Measurements from ENCODE around the gene KRT32. TPM values are rescaled to one million over a fixed set of nuclear protein-coding genes. Genes with fewer than 3 reads are reported as not detected.
A peak's percentile ranks its signal among the peaks of the same experiment; 100 is the strongest.

Gene KRT32
- total RNA-seq, 1 experiment from 2014 or later: not detected

- Histone ChIP-seq H3K27me3 (ENCODE audit: low read length) (no peaks in the 10 kb centered on the region), H4K20me1 (ENCODE audit: insufficient read depth, low read depth, low read length) (no peaks in the 10 kb centered on the region), H3K4me1 (ENCODE audit: low read length) (no peaks in the 10 kb centered on the region), H3K79me2 (ENCODE audit: low read length) (no peaks in the 10 kb centered on the region), H3K4me2 (ENCODE audit: low read depth, low read length, poor library complexity, severe bottlenecking) (no peak overlapping the region), H3K9me3 (ENCODE audit: low read length) (no peaks in the 10 kb centered on the region), H2AFZ (ENCODE audit: low read length) (no peak overlapping the region), H3K36me3 (ENCODE audit: insufficient read depth, low read length) (no peaks in the 10 kb centered on the region), H3K4me3 (ENCODE audit: low read length) (no peak overlapping the region), H3K9ac (ENCODE audit: low read length) (no peak overlapping the region), H3K9me2 (replicated peaks; ENCODE audit: insufficient read depth, low read length) (no peaks in the 10 kb centered on the region), H3K27ac (ENCODE audit: low read length) (no peak overlapping the region)
- peak; percentile 77 for DNase-seq
Measured at GRCh38 chr17:41486809-41487530, 19.8 kb upstream of the KRT32 start.

- DNase-seq: no peak
- no peaks in the 10 kb centered on the region for H3K9me2 ChIP-seq (replicated peaks; ENCODE audit: insufficient read depth, low read length)
- no peaks in the 10 kb centered on the region for H3K4me1 ChIP-seq (ENCODE audit: low read length)
- no peak overlapping the region for H3K27ac ChIP-seq (ENCODE audit: low read length)
- no peaks in the 10 kb centered on the region for H3K36me3 ChIP-seq (ENCODE audit: insufficient read depth, low read length)
- H3K79me2 ChIP-seq (ENCODE audit: low read length): no peaks in the 10 kb centered on the region
- H2AFZ ChIP-seq (ENCODE audit: low read length): no peak overlapping the region
- H3K4me3 ChIP-seq (ENCODE audit: low read length): no peak overlapping the region
- no peak overlapping the region for H3K4me2 ChIP-seq (ENCODE audit: low read depth, low read length, poor library complexity, severe bottlenecking)
- H3K27me3 ChIP-seq (ENCODE audit: low read length): no peaks in the 10 kb centered on the region
- no peaks in the 10 kb centered on the region for H3K9me3 ChIP-seq (ENCODE audit: low read length)
- no peak overlapping the region for H3K9ac ChIP-seq (ENCODE audit: low read length)
- H4K20me1 ChIP-seq (ENCODE audit: insufficient read depth, low read depth, low read length): no peaks in the 10 kb centered on the region
Measured at GRCh38 chr17:41486316-41486715, 19.1 kb upstream of the KRT32 start.

GRCh38 chr17:41484920-41485904 is 18.0 kb upstream of the KRT32 start:
- Histone ChIP-seq H3K27ac (ENCODE audit: low read length) (no peak overlapping the region), H3K36me3 (ENCODE audit: insufficient read depth, low read length) (no peaks in the 10 kb centered on the region), H2AFZ (ENCODE audit: low read length) (no peak overlapping the region), H3K27me3 (ENCODE audit: low read length) (no peaks in the 10 kb centered on the region), H3K9ac (ENCODE audit: low read length) (no peak overlapping the region), H3K4me2 (ENCODE audit: low read depth, low read length, poor library complexity, severe bottlenecking) (no peak overlapping the region), H3K9me2 (replicated peaks; ENCODE audit: insufficient read depth, low read length) (no peaks in the 10 kb centered on the region), H3K79me2 (ENCODE audit: low read length) (no peaks in the 10 kb centered on the region), H3K4me1 (ENCODE audit: low read length) (no peaks in the 10 kb centered on the region), H3K9me3 (ENCODE audit: low read length) (no peaks in the 10 kb centered on the region), H4K20me1 (ENCODE audit: insufficient read depth, low read depth, low read length) (no peaks in the 10 kb centered on the region), H3K4me3 (ENCODE audit: low read length) (no peak overlapping the region)
- no peak for DNase-seq

GRCh38 chr17:41483991-41484826 is 17.0 kb upstream of the KRT32 start:
- Histone ChIP-seq H3K27me3 (ENCODE audit: low read length) (no peaks in the 10 kb centered on the region), H3K79me2 (ENCODE audit: low read length) (no peaks in the 10 kb centered on the region), H4K20me1 (ENCODE audit: insufficient read depth, low read depth, low read length) (no peaks in the 10 kb centered on the region), H3K4me2 (ENCODE audit: low read depth, low read length, poor library complexity, severe bottlenecking) (no peak overlapping the region), H3K4me1 (ENCODE audit: low read length) (no peaks in the 10 kb centered on the region), H3K36me3 (ENCODE audit: insufficient read depth, low read length) (no peaks in the 10 kb centered on the region), H3K9ac (ENCODE audit: low read length) (no peak overlapping the region), H3K9me3 (ENCODE audit: low read length) (no peaks in the 10 kb centered on the region), H3K4me3 (ENCODE audit: low read length) (no peak overlapping the region), H3K9me2 (replicated peaks; ENCODE audit: insufficient read depth, low read length) (no peaks in the 10 kb centered on the region), H3K27ac (ENCODE audit: low read length) (no peak overlapping the region), H2AFZ (ENCODE audit: low read length) (no peak overlapping the region)
- no peak for DNase-seq

- no peak for DNase-seq
- H3K9me2 ChIP-seq (replicated peaks; ENCODE audit: insufficient read depth, low read length): no peaks in the 10 kb centered on the region
- no peaks in the 10 kb centered on the region for H4K20me1 ChIP-seq (ENCODE audit: insufficient read depth, low read depth, low read length)
- no peak overlapping the region for H3K4me2 ChIP-seq (ENCODE audit: low read depth, low read length, poor library complexity, severe bottlenecking)
- no peaks in the 10 kb centered on the region for H3K27me3 ChIP-seq (ENCODE audit: low read length)
- no peak overlapping the region for H3K4me3 ChIP-seq (ENCODE audit: low read length)
- no peak overlapping the region for H2AFZ ChIP-seq (ENCODE audit: low read length)
- no peaks in the 10 kb centered on the region for H3K79me2 ChIP-seq (ENCODE audit: low read length)
- H3K9ac ChIP-seq (ENCODE audit: low read length): no peak overlapping the region
- H3K4me1 ChIP-seq (ENCODE audit: low read length): no peaks in the 10 kb centered on the region
- H3K27ac ChIP-seq (ENCODE audit: low read length): no peak overlapping the region
- H3K36me3 ChIP-seq (ENCODE audit: insufficient read depth, low read length): no peaks in the 10 kb centered on the region
- no peaks in the 10 kb centered on the region for H3K9me3 ChIP-seq (ENCODE audit: low read length)
Measured at GRCh38 chr17:41483531-41483930, 16.3 kb upstream of the KRT32 start.

GRCh38 chr17:41481036-41481435 is 13.8 kb upstream of the KRT32 start, which contains the start of gene KRT35:
Gene KRT35, minus strand, starts transcription at chr17:41481151. Its CDS starts 54 bp downstream, at chr17:41481097.
- no peaks in the 10 kb centered on the region for H3K4me1 ChIP-seq (ENCODE audit: low read length)
- H3K9me2 ChIP-seq (replicated peaks; ENCODE audit: insufficient read depth, low read length): no peaks in the 10 kb centered on the region
- H3K9ac ChIP-seq (ENCODE audit: low read length): no peak within 1 kb of the TSS
- DNase-seq: no peak
- H3K9me3 ChIP-seq (ENCODE audit: low read length): no peaks in the 10 kb centered on the region
- H3K27me3 ChIP-seq (ENCODE audit: low read length): no peaks in the 10 kb centered on the region
- H3K4me3 ChIP-seq (ENCODE audit: low read length): no peak within 1 kb of the TSS
- no peak within 1 kb of the TSS for H2AFZ ChIP-seq (ENCODE audit: low read length)
- H3K36me3 ChIP-seq (ENCODE audit: insufficient read depth, low read length): no peaks in the 10 kb centered on the region
- no peaks in the 10 kb centered on the region for H4K20me1 ChIP-seq (ENCODE audit: insufficient read depth, low read depth, low read length)
- H3K79me2 ChIP-seq (ENCODE audit: low read length): no peaks in the 10 kb centered on the region
- H3K27ac ChIP-seq (ENCODE audit: low read length): no peak within 1 kb of the TSS
- H3K4me2 ChIP-seq (ENCODE audit: low read depth, low read length, poor library complexity, severe bottlenecking): no peak within 1 kb of the TSS

- no peak overlapping the region for H2AFZ ChIP-seq (ENCODE audit: low read length)
- H3K4me1 ChIP-seq (ENCODE audit: low read length): no peaks in the 10 kb centered on the region
- no peak overlapping the region for H3K27ac ChIP-seq (ENCODE audit: low read length)
- no peaks in the 10 kb centered on the region for H4K20me1 ChIP-seq (ENCODE audit: insufficient read depth, low read depth, low read length)
- H3K79me2 ChIP-seq (ENCODE audit: low read length): no peaks in the 10 kb centered on the region
- no peaks in the 10 kb centered on the region for H3K36me3 ChIP-seq (ENCODE audit: insufficient read depth, low read length)
- H3K4me3 ChIP-seq (ENCODE audit: low read length): no peak overlapping the region
- H3K4me2 ChIP-seq (ENCODE audit: low read depth, low read length, poor library complexity, severe bottlenecking): no peak overlapping the region
- H3K27me3 ChIP-seq (ENCODE audit: low read length): no peaks in the 10 kb centered on the region; the same call in 1 of the 2 replicates
- no peaks in the 10 kb centered on the region for H3K9me3 ChIP-seq (ENCODE audit: low read length)
- H3K9ac ChIP-seq (ENCODE audit: low read length): no peak overlapping the region
- H3K9me2 ChIP-seq (replicated peaks; ENCODE audit: insufficient read depth, low read length): no peaks in the 10 kb centered on the region
- no peak for DNase-seq
Measured at GRCh38 chr17:41480581-41480980, 13.4 kb upstream of the KRT32 start.

Data from Karpas-422 (cell line).